ENCODE data around the gene DDX54.

Gene DDX54

GRCh38 chr12:113173081-113173698 is 12.1 kb downstream of the DDX54 start:
- DNase-seq (ENCODE audit: low spot score), result no peak
- H3K9me3 ChIP-seq (replicated peaks in 1 of 2; ENCODE audit: control insufficient read depth in 2 of 2, insufficient read depth in 1 of 2, low read depth in 1 of 2, low read length in 2 of 2), result peaks cover 8 to 12% of the 10 kb centered on the region in 2 donors
- no peak overlapping the region for H2AK5ac ChIP-seq (ENCODE audit: low read depth, low read length)
- no peak overlapping the region for H3K4ac ChIP-seq (ENCODE audit: low read length)
- no peak overlapping the region for H3K4me2 ChIP-seq (ENCODE audit: insufficient read depth, low read length, poor library complexity, severe bottlenecking)
- H3K18ac ChIP-seq (ENCODE audit: low read length), result no peak overlapping the region
- no peak overlapping the region for H3K4me3 ChIP-seq (ENCODE audit: low read length in 2 of 2)
- no peak overlapping the region for H2BK5ac ChIP-seq (ENCODE audit: low read length)
- no peaks in the 10 kb centered on the region for H3K27me3 ChIP-seq (ENCODE audit: control insufficient read depth in 3 of 3, insufficient read depth in 3 of 3, low read depth in 1 of 3, low read length in 3 of 3)
- H3K36me3 ChIP-seq (replicated peaks in 1 of 2; ENCODE audit: control insufficient read depth in 2 of 2, insufficient read depth in 2 of 2, low read length in 2 of 2), result peaks cover 54 to 95% of the 10 kb centered on the region in 2 donors
- peaks cover 3% of the 10 kb centered on the region for H3K79me1 ChIP-seq (ENCODE audit: low read depth, low read length)
- WGBS, 2 donors (ENCODE audit: extremely low coverage in 2 of 2, insufficient read length in 2 of 2, insufficient replicate concordance in 1 of 2), result no CpG with 5 or more reads among the region's 7 CpGs
- no peak overlapping the region for H3K23ac ChIP-seq (ENCODE audit: low read depth, low read length, poor library complexity)
- no peak overlapping the region for H2BK15ac ChIP-seq (ENCODE audit: low read length)
- no peaks in the 10 kb centered on the region for H3K4me1 ChIP-seq (ENCODE audit: control insufficient read depth in 2 of 2, insufficient read depth in 1 of 2, low read depth in 1 of 2, low read length in 2 of 2)
- H2BK12ac ChIP-seq (ENCODE audit: low read length), result no peak overlapping the region
- H2BK120ac ChIP-seq (ENCODE audit: low read depth, low read length), result no peak overlapping the region
- H3K27ac ChIP-seq (replicated peaks; ENCODE audit: low read length), result no peak overlapping the region
- no peak overlapping the region for H4K91ac ChIP-seq (ENCODE audit: low read depth, low read length, poor library complexity)
- H4K8ac ChIP-seq (ENCODE audit: low read depth, low read length), result no peak overlapping the region
- no peak overlapping the region for H3K9ac ChIP-seq (ENCODE audit: low read depth, low read length, poor library complexity)
- H3K14ac ChIP-seq (ENCODE audit: low read length), result no peak overlapping the region
- H2AFZ ChIP-seq (ENCODE audit: low read length), result no peak overlapping the region

GRCh38 chr12:113172185-113172584 is 13.1 kb downstream of the DDX54 start:
- WGBS, 2 donors (ENCODE audit: extremely low coverage in 2 of 2, insufficient read length in 2 of 2, insufficient replicate concordance in 1 of 2), result no CpG with 5 or more reads among the region's 20 CpGs
- Histone ChIP-seq H4K91ac (ENCODE audit: low read depth, low read length, poor library complexity) (no peak overlapping the region), H3K27ac (replicated peaks; ENCODE audit: low read length) (no peak overlapping the region), H3K4me2 (ENCODE audit: insufficient read depth, low read length, poor library complexity, severe bottlenecking) (no peak overlapping the region), H3K9me3 (replicated peaks in 1 of 2; ENCODE audit: control insufficient read depth in 2 of 2, insufficient read depth in 1 of 2, low read depth in 1 of 2, low read length in 2 of 2) (peaks cover 4% of the 10 kb centered on the region in 2 donors), H3K23ac (ENCODE audit: low read depth, low read length, poor library complexity) (no peak overlapping the region), H2AFZ (ENCODE audit: low read length) (no peak overlapping the region), H2BK12ac (ENCODE audit: low read length) (no peak overlapping the region), H2AK5ac (ENCODE audit: low read depth, low read length) (no peak overlapping the region), H3K4ac (ENCODE audit: low read length) (no peak overlapping the region), H3K4me3 (ENCODE audit: low read length in 2 of 2) (no peak overlapping the region), H3K79me1 (ENCODE audit: low read depth, low read length) (peaks cover 3% of the 10 kb centered on the region), H4K8ac (ENCODE audit: low read depth, low read length) (no peak overlapping the region), H2BK120ac (ENCODE audit: low read depth, low read length) (no peak overlapping the region), H2BK15ac (ENCODE audit: low read length) (no peak overlapping the region), H2BK5ac (ENCODE audit: low read length) (no peak overlapping the region), H3K14ac (ENCODE audit: low read length) (no peak overlapping the region), H3K4me1 (ENCODE audit: control insufficient read depth in 2 of 2, insufficient read depth in 1 of 2, low read depth in 1 of 2, low read length in 2 of 2) (no peaks in the 10 kb centered on the region), H3K18ac (ENCODE audit: low read length) (no peak overlapping the region), H3K27me3 (ENCODE audit: control insufficient read depth in 3 of 3, insufficient read depth in 3 of 3, low read depth in 1 of 3, low read length in 3 of 3) (no peaks in the 10 kb centered on the region), H3K36me3 (replicated peaks in 1 of 2; ENCODE audit: control insufficient read depth in 2 of 2, insufficient read depth in 2 of 2, low read length in 2 of 2) (peaks cover 48 to 94% of the 10 kb centered on the region in 2 donors), H3K9ac (ENCODE audit: low read depth, low read length, poor library complexity) (no peak overlapping the region)
- no peak for DNase-seq (ENCODE audit: low spot score)

GRCh38 chr12:113171543-113171942 is 13.7 kb downstream of the DDX54 start:
- no peak overlapping the region for H4K8ac ChIP-seq (ENCODE audit: low read depth, low read length)
- H3K36me3 ChIP-seq (replicated peaks in 1 of 2; ENCODE audit: control insufficient read depth in 2 of 2, insufficient read depth in 2 of 2, low read length in 2 of 2), result peaks cover 43 to 94% of the 10 kb centered on the region in 2 donors
- no peaks in the 10 kb centered on the region for H3K4me1 ChIP-seq (ENCODE audit: control insufficient read depth in 2 of 2, insufficient read depth in 1 of 2, low read depth in 1 of 2, low read length in 2 of 2)
- no peak overlapping the region for H2BK5ac ChIP-seq (ENCODE audit: low read length)
- no peak overlapping the region for H2AK5ac ChIP-seq (ENCODE audit: low read depth, low read length)
- no peak overlapping the region for H3K9ac ChIP-seq (ENCODE audit: low read depth, low read length, poor library complexity)
- WGBS, 2 donors (ENCODE audit: extremely low coverage in 2 of 2, insufficient read length in 2 of 2, insufficient replicate concordance in 1 of 2), result no CpG with 5 or more reads among the region's 9 CpGs
- H3K18ac ChIP-seq (ENCODE audit: low read length), result no peak overlapping the region
- no peak overlapping the region for H4K91ac ChIP-seq (ENCODE audit: low read depth, low read length, poor library complexity)
- no peak overlapping the region for H2BK120ac ChIP-seq (ENCODE audit: low read depth, low read length)
- H3K4me3 ChIP-seq (ENCODE audit: low read length in 2 of 2), result no peak overlapping the region
- H2BK15ac ChIP-seq (ENCODE audit: low read length), result no peak overlapping the region
- no peak overlapping the region for H2BK12ac ChIP-seq (ENCODE audit: low read length)
- no peak overlapping the region for H3K4me2 ChIP-seq (ENCODE audit: insufficient read depth, low read length, poor library complexity, severe bottlenecking)
- no peak for DNase-seq (ENCODE audit: low spot score)
- no peak overlapping the region for H3K23ac ChIP-seq (ENCODE audit: low read depth, low read length, poor library complexity)
- H3K79me1 ChIP-seq (ENCODE audit: low read depth, low read length), result peaks cover 3% of the 10 kb centered on the region
- H3K27me3 ChIP-seq (ENCODE audit: control insufficient read depth in 3 of 3, insufficient read depth in 3 of 3, low read depth in 1 of 3, low read length in 3 of 3), result no peaks in the 10 kb centered on the region
- H3K27ac ChIP-seq (replicated peaks; ENCODE audit: low read length), result no peak overlapping the region
- no peak overlapping the region for H2AFZ ChIP-seq (ENCODE audit: low read length)
- no peak overlapping the region for H3K4ac ChIP-seq (ENCODE audit: low read length)
- peaks cover 0 to under 1% of the 10 kb centered on the region in 2 donors for H3K9me3 ChIP-seq (replicated peaks in 1 of 2; ENCODE audit: control insufficient read depth in 2 of 2, insufficient read depth in 1 of 2, low read depth in 1 of 2, low read length in 2 of 2)
- no peak overlapping the region for H3K14ac ChIP-seq (ENCODE audit: low read length)

GRCh38 chr12:113170926-113171325 is 14.4 kb downstream of the DDX54 start:
- Histone ChIP-seq H3K4ac (ENCODE audit: low read length) (no peak overlapping the region), H3K23ac (ENCODE audit: low read depth, low read length, poor library complexity) (no peak overlapping the region), H2AK5ac (ENCODE audit: low read depth, low read length) (no peak overlapping the region), H3K14ac (ENCODE audit: low read length) (no peak overlapping the region), H2AFZ (ENCODE audit: low read length) (no peak overlapping the region), H2BK120ac (ENCODE audit: low read depth, low read length) (no peak overlapping the region), H3K79me1 (ENCODE audit: low read depth, low read length) (peaks cover 3% of the 10 kb centered on the region), H4K91ac (ENCODE audit: low read depth, low read length, poor library complexity) (no peak overlapping the region), H3K36me3 (replicated peaks in 1 of 2; ENCODE audit: control insufficient read depth in 2 of 2, insufficient read depth in 2 of 2, low read length in 2 of 2) (peaks cover 45 to 94% of the 10 kb centered on the region in 2 donors), H2BK15ac (ENCODE audit: low read length) (no peak overlapping the region), H3K18ac (ENCODE audit: low read length) (no peak overlapping the region), H2BK12ac (ENCODE audit: low read length) (no peak overlapping the region), H2BK5ac (ENCODE audit: low read length) (no peak overlapping the region), H3K27ac (replicated peaks; ENCODE audit: low read length) (no peak overlapping the region), H3K9me3 (replicated peaks in 1 of 2; ENCODE audit: control insufficient read depth in 2 of 2, insufficient read depth in 1 of 2, low read depth in 1 of 2, low read length in 2 of 2) (no peaks in the 10 kb centered on the region), H3K27me3 (ENCODE audit: control insufficient read depth in 3 of 3, insufficient read depth in 3 of 3, low read depth in 1 of 3, low read length in 3 of 3) (no peaks in the 10 kb centered on the region), H3K4me2 (ENCODE audit: insufficient read depth, low read length, poor library complexity, severe bottlenecking) (no peak overlapping the region), H3K4me1 (ENCODE audit: control insufficient read depth in 2 of 2, insufficient read depth in 1 of 2, low read depth in 1 of 2, low read length in 2 of 2) (no peaks in the 10 kb centered on the region), H3K9ac (ENCODE audit: low read depth, low read length, poor library complexity) (no peak overlapping the region), H4K8ac (ENCODE audit: low read depth, low read length) (no peak overlapping the region), H3K4me3 (ENCODE audit: low read length in 2 of 2) (no peak overlapping the region)
- no peak for DNase-seq (ENCODE audit: low spot score)
- WGBS, 2 donors (ENCODE audit: extremely low coverage in 2 of 2, insufficient read length in 2 of 2, insufficient replicate concordance in 1 of 2), result no CpG with 5 or more reads among the region's 4 CpGs

All from neuronal stem cell (in vitro differentiated cells).